ENCODE results near the gene ANKH.

- TF ChIP-seq TAF1 (IDR thresholded peaks at IDR 0.05; ENCODE audit: low read depth), result no peak
- TF ChIP-seq MAX (IDR thresholded peaks at IDR 0.05), result no peak
- no peak for TF ChIP-seq EGR1 (IDR thresholded peaks at IDR 0.05)
- TF ChIP-seq CREB1 (IDR thresholded peaks at IDR 0.05; ENCODE audit: low read depth), result no peak
- no peak for TF ChIP-seq NFIC (IDR thresholded peaks at IDR 0.05)
- TF ChIP-seq CEBPB (IDR thresholded peaks at IDR 0.05), result no peak
- TF ChIP-seq TCF12 (IDR thresholded peaks at IDR 0.05; ENCODE audit: low read depth), result no peak
- no peak for TF ChIP-seq YY1 (IDR thresholded peaks at IDR 0.05; ENCODE audit: low read depth)
- no peak for TF ChIP-seq RAD21 (IDR thresholded peaks at IDR 0.05; ENCODE audit: low read depth)
- no peak for TF ChIP-seq EP300 (IDR thresholded peaks at IDR 0.05; ENCODE audit: borderline replicate concordance)
- TF ChIP-seq TEAD4 (IDR thresholded peaks at IDR 0.05), result no peak
These were observed 1.9 kb downstream of the ANKH start for GRCh38 chr5:14869668-14870164.

Measured in Ishikawa (cell line).